ENCODE measurements around the gene CHTF18.

DNA sequence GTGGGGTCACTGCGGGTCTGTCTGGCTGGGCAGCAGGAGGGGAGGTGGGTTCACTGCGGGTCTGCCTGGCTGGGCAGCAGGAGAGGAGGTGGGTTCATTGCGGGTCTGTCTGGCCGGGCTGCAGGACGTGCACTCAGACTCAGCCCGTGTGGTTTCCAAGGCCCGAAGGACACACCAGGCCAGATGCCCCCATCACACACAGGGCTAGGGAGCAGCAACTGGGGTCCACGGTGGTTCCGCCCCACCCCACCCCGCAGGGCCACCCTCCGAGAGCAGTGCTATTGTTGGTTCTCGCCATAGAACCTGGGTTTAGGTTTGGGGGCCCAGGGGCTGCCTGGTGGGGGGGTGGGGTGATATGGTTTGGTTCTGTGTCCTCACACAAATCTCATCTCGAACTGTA is 41.8 kb upstream of the CHTF18 start:
- TF ChIP-seq EP300 (IDR thresholded peaks at IDR 0.05), result no peak
- TF ChIP-seq CTCF (IDR thresholded peaks at IDR 0.05), result no peak
- TF ChIP-seq POLR2A (IDR thresholded peaks at IDR 0.05), result no peak
